KOPT-K1 (cell line): Measurements from ENCODE around the gene PTGER4.

ENCODE experiments used
- H3K27ac ChIP-seq: fragments of 200-600 bp; sonication (generic); 2 replicates; pipeline ENCODE4 v1.5.1; 2016; ENCODE audit warnings: antibody characterized with exemption, mild to moderate bottlenecking, low read depth, low read length; ENCODE audit not compliant: poor library complexity, severe bottlenecking
- H3K36me3 ChIP-seq: fragments of 200-600 bp; sonication (generic); 2 replicates; pipeline ENCODE4 v1.5.1; 2017; ENCODE audit warnings: antibody characterized with exemption, mild to moderate bottlenecking, low read length, moderate library complexity; ENCODE audit not compliant: insufficient read depth
- H3K9me3 ChIP-seq: fragments of 200-600 bp; sonication (generic); 2 replicates; pipeline ENCODE4 v1.5.1; 2017; ENCODE audit warnings: antibody characterized with exemption, low read length, mild to moderate bottlenecking; ENCODE audit not compliant: insufficient read depth, poor library complexity, severe bottlenecking

Gene PTGER4

DNA sequence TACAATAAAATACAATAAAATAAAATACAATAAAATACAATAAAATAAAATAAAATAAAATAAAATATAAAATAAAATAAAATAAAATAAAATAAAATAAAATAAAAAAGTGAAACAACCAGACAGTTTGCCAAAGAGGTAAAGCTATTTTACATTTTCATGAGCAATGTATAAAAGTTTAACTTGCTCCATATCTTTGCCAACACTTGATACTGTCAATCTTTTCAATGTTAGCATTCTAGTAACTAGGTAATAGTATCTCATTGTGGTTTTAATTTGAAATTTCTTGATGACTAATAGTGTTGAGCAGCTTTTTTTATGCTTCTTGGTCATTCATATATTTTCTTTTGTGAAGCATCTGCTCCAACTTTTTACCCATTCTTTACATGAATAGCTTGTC lies 58.8 kb downstream of the PTGER4 start:
- Histone ChIP-seq H3K9me3 (peaks cover 25% of the 10 kb centered on the region), H3K27ac (no peak overlapping the region), H3K36me3 (peaks cover 30% of the 10 kb centered on the region)
